ENCODE measurements around the gene SPAG17. TPM values are rescaled to one million over a fixed set of nuclear protein-coding genes. Genes with fewer than 3 reads are reported as not detected.

SPAG17 gene
- polyA plus RNA-seq, 1 donor (not counting 4 experiments of a cell fraction or from before 2014, with no cell fraction given): 0.52 TPM

- TF ChIP-seq CTCF (optimal IDR thresholded peaks at IDR 0.05 in 1 of 3, IDR thresholded peaks at IDR 0.05 in 1 of 3, conservative IDR thresholded peaks at IDR 0.05 in 1 of 3; ENCODE audit: extremely low read depth in 1 of 3, insufficient read depth in 2 of 3, low read length in 3 of 3) (no peak), EZH2 (IDR thresholded peaks at IDR 0.05; ENCODE audit: low read length) (no peak)
- no peak for DNase-seq (ENCODE audit: low read depth, low spot score)
- dilution Hi-C loops (cut with MboI; ENCODE audit: extremely low pct_ligation_motif_present, low sequenced_read_pairs): no loop called here
- H3K27ac ChIP-seq (ENCODE audit: control insufficient read depth, insufficient read depth, low read length): no peak overlapping the region
- H3K4me1 ChIP-seq (ENCODE audit: control insufficient read depth, extremely low read depth, insufficient read depth, low read length): no peaks in the 10 kb centered on the region
- H3K79me2 ChIP-seq (ENCODE audit: control insufficient read depth, insufficient read depth, low read length): no peaks in the 10 kb centered on the region
- no peak for FAIRE-seq
- H4K20me1 ChIP-seq (ENCODE audit: control insufficient read depth, extremely low read depth, insufficient read depth, low read length): no peaks in the 10 kb centered on the region
- no peaks in the 10 kb centered on the region for H3K9me1 ChIP-seq (ENCODE audit: control insufficient read depth, extremely low read depth, insufficient read depth, low read length)
- peaks cover 2% of the 10 kb centered on the region for H3K27me3 ChIP-seq (ENCODE audit: control insufficient read depth, extremely low read depth, insufficient read depth, low read length)
- H3K9me3 ChIP-seq (ENCODE audit: control insufficient read depth, low read depth, low read length): no peaks in the 10 kb centered on the region
- H3K4me3 ChIP-seq (ENCODE audit: control insufficient read depth in 2 of 3, extremely low read depth in 1 of 3, insufficient read depth in 2 of 3, low read depth in 1 of 3, low read length in 3 of 3): no peak overlapping the region
- no peak overlapping the region for H2AFZ ChIP-seq (ENCODE audit: control insufficient read depth, low read length)
- no peaks in the 10 kb centered on the region for H3K36me3 ChIP-seq (ENCODE audit: control insufficient read depth in 2 of 2, extremely low read depth in 1 of 2, insufficient read depth in 2 of 2, low read length in 2 of 2)
- no peak overlapping the region for H3K4me2 ChIP-seq (ENCODE audit: control insufficient read depth, extremely low read depth, insufficient read depth, low read depth, low read length)
- H3K9ac ChIP-seq (ENCODE audit: control insufficient read depth, extremely low read depth, insufficient read depth, low read length): no peak overlapping the region
Measured at GRCh38 chr1:117985973-117986372, 199.1 kb downstream of the SPAG17 start.

GRCh38 chr1:117985239-117985638 is 199.8 kb downstream of the SPAG17 start:
- H3K27ac ChIP-seq (ENCODE audit: control insufficient read depth, insufficient read depth, low read length): no peak overlapping the region
- no peak for DNase-seq (ENCODE audit: low read depth, low spot score)
- no peaks in the 10 kb centered on the region for H4K20me1 ChIP-seq (ENCODE audit: control insufficient read depth, extremely low read depth, insufficient read depth, low read length)
- no peaks in the 10 kb centered on the region for H3K4me1 ChIP-seq (ENCODE audit: control insufficient read depth, extremely low read depth, insufficient read depth, low read length)
- no peak for FAIRE-seq
- no peak overlapping the region for H2AFZ ChIP-seq (ENCODE audit: control insufficient read depth, low read length)
- peaks cover 2% of the 10 kb centered on the region for H3K27me3 ChIP-seq (ENCODE audit: control insufficient read depth, extremely low read depth, insufficient read depth, low read length)
- no peaks in the 10 kb centered on the region for H3K9me1 ChIP-seq (ENCODE audit: control insufficient read depth, extremely low read depth, insufficient read depth, low read length)
- no peak overlapping the region for H3K4me3 ChIP-seq (ENCODE audit: control insufficient read depth in 2 of 3, extremely low read depth in 1 of 3, insufficient read depth in 2 of 3, low read depth in 1 of 3, low read length in 3 of 3)
- no peaks in the 10 kb centered on the region for H3K9me3 ChIP-seq (ENCODE audit: control insufficient read depth, low read depth, low read length)
- H3K36me3 ChIP-seq (ENCODE audit: control insufficient read depth in 2 of 2, extremely low read depth in 1 of 2, insufficient read depth in 2 of 2, low read length in 2 of 2): no peaks in the 10 kb centered on the region
- dilution Hi-C loops (cut with MboI; ENCODE audit: extremely low pct_ligation_motif_present, low sequenced_read_pairs): no loop called here
- H3K4me2 ChIP-seq (ENCODE audit: control insufficient read depth, extremely low read depth, insufficient read depth, low read depth, low read length): no peak overlapping the region
- no peaks in the 10 kb centered on the region for H3K79me2 ChIP-seq (ENCODE audit: control insufficient read depth, insufficient read depth, low read length)
- no peak for TF ChIP-seq EZH2 (IDR thresholded peaks at IDR 0.05; ENCODE audit: low read length)
- no peak for TF ChIP-seq CTCF (optimal IDR thresholded peaks at IDR 0.05 in 1 of 3, IDR thresholded peaks at IDR 0.05 in 1 of 3, conservative IDR thresholded peaks at IDR 0.05 in 1 of 3; ENCODE audit: extremely low read depth in 1 of 3, insufficient read depth in 2 of 3, low read length in 3 of 3)
- no peak overlapping the region for H3K9ac ChIP-seq (ENCODE audit: control insufficient read depth, extremely low read depth, insufficient read depth, low read length)
